LoVo (cell line): Measurements from ENCODE around the gene SPG7.

ENCODE experiments used
- DNase-seq: peaks from one replicate; pipeline ENCODE4 v3.0.0-alpha.2; 2016; ENCODE audit warnings: low spot score

The SPG7 gene

DNA sequence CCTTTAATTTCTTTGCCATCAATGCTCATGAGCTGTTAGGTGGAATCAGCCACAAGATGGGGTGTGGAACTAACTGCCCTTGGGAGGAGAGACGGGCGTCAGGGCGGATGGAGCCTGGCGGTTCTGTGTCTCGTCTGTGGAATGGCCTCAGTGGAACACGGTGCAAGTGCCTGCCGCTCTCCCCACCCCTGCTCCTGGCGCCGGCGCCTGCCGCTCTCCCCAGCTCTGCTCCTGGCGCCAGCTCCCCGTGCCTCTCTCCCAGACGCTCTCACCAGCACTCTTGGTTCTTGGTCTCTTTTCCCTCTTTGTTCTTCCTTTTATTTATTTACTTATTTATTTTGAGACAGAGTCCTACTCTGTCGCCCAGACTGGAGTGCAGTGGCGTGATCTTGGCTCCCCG is 39.1 kb downstream of the SPG7 start:
- DNase-seq, result no peak

DNA sequence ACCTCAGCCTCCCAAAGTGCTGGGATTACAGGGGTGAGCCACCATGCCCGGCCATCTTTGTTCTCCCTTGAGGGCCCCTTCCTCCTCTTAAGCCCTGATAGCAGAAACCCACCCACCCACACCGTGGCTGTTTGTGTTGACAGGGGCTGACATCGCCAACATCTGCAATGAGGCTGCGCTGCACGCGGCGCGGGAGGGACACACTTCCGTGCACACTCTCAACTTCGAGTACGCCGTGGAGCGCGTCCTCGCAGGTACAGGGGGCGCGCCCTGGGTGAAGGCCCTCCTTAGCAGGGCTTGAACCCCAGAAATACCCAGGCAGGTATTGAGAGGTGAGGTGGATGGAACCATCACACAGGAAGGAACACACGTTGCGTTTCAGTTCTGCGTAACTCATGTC is 39.7 kb downstream of the SPG7 start:
- no peak for DNase-seq

DNA sequence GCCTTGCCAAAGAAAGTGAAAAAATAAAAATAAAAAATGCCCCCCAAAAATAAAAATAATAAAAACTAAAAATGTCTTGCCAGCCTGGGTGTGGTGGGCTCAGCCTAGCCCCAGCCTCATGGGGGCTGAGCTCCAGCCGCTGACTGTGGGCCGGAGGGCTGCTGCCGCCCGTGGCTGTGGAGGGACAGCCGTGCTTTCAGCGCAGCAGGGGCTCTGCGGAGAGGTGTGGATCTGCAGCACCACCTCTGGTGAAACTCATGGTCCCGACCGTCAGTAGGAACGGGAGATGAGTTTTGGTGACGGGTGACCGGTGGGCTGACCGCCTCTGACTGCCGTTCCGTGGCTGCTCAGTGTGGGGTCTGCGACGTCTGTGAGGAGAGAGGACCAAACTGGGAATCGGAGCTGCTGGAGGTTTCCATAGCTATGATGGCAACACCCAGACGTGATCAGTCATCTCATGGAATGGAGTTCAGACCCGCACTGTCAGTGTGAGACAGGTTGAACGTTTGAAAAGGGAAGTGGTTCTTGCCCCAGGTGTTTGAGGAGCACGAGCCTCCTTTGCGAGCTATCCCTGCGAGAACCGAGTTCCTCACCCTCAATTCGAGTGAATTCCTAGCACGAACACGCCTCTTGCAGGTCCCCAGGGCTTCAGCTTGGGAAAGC is 40.3 kb downstream of the SPG7 start:
- DNase-seq, result no peak

DNA sequence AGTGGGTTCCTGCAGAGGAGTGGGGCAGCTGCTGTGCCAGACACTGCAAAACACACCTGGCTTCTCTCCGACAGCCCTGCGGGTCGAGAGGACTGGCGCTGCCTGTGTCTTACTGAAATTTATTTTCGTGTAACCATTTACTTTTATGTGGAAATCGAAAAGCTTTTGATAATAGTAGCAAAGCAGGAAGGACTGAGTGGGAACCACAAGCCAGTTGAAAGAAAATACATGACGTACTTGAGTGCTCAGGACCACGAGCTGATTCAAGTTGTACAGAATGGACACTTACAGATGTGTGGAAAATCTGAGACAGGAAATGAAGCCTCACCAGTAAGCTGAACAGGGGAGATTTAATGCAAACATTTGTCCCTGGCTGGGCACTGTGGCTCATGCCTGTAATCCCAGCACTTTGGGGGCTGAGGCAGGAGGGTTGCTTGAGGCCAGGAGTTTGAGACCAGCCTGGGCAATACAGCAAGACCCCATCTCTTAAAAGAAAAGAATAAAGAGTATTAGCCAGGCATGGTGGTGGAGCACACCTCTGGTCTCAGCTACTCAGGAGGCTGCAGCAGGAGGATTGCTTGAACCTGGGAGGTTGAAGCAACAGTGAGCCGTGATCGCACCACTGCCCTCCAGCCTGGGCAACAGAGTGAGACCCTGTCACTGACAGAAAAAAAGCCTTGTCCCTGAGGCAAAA is 41.0 kb downstream of the SPG7 start:
- no peak for DNase-seq

DNA sequence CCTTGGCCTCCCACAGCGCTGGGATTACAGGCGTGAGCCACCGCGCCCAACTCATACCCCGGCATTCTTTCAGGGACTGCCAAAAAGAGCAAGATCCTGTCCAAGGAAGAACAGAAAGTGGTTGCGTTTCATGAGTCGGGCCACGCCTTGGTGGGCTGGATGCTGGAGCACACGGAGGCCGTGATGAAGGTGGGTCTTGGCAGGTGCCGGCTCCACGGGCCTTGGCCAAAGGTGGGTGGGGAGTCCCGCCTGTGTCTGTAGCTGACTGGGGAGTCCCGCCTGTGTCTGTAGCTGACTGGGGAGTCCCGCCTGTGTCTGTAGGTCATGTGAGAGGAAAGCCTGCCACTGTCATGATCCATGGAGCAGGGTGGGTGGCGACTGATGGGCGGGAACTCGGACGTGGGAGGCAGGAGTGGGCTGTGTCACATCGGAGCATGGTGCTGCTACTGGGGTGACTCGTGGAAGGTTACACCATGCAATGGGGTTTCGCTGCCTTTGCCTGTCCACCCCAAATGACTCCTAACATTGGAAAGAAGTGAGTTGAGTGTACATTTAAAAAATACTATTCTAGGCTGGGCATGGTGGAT is 42.3 kb downstream of the SPG7 start:
- DNase-seq, result no peak

DNA sequence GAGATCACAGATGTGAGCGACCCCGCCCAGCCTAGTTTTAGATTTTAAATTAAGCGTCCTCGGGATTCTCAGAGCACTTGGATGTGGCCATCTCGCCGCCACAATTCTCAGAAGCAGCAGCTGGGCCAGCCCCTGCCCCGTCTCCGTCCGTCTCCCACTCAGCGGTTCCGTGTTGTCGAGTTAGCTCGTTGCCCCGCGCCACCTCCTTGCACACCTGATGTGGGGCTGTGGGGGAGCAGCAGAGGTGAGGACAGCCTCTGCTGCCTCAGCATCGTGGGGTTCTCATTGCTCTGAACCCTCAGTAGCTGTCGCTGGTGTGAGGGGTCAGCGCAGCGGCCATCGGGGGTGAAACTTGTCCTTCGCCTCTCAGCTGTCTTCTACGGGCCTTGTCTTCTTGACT is 44.1 kb downstream of the SPG7 start:
- no peak for DNase-seq

DNA sequence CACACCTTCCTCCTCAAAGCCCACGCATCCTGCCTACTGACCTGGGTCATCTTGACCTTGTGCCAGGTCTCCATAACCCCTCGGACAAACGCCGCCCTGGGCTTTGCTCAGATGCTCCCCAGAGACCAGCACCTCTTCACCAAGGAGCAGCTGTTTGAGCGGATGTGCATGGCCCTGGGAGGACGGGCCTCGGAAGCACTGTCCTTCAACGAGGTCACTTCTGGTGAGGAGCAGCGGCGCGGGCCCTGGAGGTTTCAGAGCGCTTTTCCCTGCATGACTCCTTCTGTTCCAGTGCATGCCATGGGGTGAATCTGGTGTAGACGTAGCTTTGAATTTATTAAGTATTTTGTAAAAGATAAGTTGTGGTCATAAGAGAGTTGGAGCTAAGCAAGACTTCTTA is 44.7 kb downstream of the SPG7 start:
- DNase-seq, result no peak

DNA sequence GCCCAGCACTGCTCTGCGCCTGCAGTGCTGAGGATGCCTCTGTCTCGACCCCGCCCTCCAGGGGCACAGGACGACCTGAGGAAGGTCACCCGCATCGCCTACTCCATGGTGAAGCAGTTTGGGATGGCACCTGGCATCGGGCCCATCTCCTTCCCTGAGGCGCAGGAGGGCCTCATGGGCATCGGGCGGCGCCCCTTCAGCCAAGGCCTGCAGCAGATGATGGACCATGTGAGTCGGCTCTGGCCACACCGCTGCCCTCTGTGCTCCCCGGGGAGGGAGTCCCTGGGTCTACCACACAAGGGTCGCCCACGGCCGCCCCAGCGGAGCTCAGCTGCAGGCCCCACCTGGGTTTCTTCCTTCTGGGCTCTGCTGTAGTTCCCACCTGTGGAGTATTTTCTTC is 45.5 kb downstream of the SPG7 start:
- DNase-seq, result no peak

DNA sequence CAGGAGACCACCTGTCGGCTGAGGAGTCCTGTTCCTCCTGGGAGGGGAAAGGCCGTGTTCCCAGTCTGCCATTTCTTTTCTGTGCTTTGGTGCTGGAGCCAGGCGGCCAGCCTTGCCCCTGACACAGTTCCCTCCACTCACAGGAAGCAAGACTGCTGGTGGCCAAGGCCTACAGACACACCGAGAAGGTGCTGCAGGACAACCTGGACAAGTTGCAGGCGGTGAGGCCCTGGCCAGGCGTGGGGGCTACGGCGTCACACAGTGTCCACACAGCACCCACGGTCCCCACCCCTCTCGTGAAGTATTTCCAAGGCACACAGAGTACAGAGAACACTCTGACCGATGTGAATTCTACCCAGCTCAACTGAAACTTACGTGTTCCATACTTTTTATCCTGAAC is 46.1 kb downstream of the SPG7 start:
- no peak for DNase-seq

DNA sequence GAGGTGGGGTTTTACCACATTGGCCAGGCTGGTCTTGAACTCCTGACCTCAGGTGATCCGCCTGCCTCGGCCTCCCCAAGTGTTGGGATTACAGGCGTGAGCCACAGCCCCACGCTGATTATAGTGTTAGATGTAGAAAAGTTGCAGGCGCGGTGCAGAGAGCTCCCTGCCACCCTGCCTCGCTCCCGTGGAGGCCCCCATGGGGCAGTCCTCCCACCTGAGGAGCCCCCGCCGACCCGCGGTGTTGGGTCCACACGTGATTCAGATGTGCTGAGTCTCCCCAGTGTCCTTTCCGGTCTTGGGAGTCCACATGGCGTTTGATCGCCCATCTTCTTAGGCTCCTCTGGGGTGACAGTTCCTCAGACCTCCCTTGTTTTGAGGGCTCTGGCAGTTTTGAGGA is 47.1 kb downstream of the SPG7 start:
- DNase-seq, result no peak

DNA sequence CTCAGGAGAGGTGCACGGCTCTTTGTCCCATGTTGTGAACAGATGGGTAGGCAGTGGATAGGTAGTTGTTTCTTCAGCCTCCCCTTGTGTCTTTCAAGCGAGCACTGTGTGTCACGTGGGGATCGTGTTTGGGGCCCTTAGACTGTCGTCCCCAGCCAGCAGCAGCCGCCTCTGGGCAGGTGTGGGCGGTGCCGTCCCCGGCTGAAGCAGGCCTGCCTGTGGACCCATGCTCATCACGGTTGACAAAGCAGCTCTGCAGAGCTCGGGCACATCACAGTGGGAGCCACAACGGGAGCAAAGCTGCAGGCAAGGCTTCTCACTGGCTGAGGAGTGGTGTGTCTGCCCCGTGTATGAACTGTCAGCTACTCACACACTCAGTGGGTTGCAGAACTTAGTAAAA is 47.6 kb downstream of the SPG7 start:
- DNase-seq, result no peak

DNA sequence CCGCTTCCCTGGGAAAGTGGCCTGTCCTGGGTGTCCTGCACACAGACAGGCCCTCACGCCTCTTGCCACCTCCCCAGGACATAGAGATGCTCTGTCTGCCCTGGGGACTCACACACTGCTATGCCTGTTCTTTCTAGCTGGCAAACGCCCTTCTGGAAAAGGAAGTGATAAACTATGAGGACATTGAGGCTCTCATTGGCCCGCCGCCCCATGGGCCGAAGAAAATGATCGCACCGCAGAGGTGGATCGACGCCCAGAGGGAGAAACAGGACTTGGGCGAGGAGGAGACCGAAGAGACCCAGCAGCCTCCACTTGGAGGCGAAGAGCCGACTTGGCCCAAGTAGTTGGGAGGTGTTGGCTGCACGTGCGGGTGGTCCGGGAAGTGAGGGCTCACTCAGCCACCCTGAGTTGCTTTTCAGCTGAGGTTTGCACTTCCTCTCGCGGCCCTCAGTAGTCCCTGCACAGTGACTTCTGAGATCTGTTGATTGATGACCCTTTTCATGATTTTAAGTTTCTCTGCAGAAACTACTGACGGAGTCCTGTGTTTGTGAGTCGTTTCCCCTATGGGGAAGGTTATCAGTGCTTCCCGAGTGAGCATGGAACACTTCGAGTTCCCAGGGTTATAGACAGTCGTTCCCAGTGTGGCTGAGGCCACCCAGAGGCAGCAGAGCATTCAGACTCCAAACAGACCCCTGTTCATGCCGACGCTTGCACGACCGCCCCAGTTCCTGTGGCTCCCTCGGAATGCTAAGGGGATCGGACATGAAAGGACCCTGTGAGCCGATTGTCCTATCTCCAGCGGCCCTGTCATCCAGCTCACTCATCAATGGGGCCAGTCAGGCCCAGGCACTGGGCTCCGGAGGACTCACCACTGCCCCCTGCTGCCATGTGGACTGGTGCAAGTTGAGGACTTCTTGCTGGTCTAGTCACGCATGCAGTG is 48.8 kb downstream of the SPG7 start:
- no peak for DNase-seq

DNA sequence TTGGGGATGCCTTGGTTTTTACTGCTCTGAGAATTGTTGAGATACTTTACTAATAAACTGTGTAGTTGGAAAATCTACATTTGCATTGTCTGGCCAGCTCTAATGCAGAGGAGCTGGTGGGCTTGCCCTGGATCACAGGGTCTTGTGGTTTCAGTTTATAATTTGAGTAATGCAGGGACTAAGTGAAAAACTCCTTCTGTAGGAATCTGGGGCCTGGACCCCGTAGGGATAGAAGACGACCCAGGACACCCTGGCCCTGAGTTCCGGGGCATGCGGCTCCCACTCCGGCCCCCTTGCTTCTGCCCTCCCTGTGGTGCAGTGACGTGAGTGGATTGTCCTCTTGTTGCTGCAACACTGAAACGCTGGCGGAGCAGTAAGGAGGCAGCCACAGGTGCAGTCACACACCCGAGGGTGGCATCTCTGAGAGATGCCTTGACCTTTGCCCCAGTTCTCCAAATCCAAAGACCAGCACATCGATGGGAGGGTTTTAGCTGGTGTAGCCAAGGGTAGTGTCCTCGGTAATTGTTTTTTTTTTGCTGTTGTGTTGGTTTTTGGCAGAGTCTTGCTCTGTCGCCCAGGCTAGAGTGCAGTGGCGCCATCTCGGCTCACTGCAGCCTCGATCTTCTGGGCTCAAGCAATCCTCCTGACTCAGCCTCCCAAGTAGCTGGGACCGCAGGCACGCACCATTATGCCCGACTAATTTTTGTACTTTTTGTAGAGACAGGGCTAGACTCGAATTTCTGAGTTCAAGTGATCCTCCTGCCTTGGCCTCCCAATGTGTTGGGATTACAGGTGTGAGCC is 49.7 kb downstream of the SPG7 start:
- DNase-seq, result no peak

DNA sequence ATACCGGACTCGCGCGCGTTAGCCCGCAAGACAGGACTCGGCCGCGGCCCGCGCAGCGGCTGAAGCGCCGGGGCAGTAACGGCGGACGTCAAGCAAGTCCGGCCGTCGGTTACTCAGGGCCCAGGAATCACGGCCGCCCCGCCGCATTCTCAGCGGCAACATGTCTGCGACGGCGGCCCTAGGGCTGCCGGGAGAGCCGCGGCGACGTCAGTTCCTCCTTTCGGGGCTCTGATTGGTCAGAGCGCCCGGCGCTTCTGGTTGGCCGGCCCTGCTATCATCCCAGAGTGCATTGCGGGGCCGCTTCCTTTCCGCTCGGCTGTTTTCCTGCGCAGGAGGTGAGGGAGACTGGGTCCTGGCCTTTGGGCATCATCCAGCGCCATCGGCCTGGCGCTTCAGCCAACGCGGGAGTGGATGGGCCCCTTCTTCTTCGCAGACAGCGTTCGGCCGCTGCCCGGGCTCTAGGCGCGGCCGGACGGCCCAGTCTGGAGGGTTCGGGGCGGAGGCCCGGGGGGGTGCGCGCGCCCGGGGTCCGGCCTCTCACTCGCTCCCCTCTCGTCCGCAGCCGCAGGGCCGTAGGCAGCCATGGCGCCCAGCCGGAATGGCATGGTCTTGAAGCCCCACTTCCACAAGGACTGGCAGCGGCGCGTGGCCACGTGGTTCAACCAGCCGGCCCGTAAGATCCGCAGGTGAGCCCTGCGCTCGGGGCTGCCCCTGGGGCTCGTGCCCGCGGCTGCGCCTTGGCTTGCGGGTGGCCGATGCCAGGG is 52.4 kb downstream of the SPG7 start, which contains the start of gene RPL13:
Gene RPL13, plus strand, starts transcription at position 305 of the 764 bp plus-strand sequence. Its CDS starts 278 bp downstream, at position 583.
- peak; percentile 95 for DNase-seq

DNA sequence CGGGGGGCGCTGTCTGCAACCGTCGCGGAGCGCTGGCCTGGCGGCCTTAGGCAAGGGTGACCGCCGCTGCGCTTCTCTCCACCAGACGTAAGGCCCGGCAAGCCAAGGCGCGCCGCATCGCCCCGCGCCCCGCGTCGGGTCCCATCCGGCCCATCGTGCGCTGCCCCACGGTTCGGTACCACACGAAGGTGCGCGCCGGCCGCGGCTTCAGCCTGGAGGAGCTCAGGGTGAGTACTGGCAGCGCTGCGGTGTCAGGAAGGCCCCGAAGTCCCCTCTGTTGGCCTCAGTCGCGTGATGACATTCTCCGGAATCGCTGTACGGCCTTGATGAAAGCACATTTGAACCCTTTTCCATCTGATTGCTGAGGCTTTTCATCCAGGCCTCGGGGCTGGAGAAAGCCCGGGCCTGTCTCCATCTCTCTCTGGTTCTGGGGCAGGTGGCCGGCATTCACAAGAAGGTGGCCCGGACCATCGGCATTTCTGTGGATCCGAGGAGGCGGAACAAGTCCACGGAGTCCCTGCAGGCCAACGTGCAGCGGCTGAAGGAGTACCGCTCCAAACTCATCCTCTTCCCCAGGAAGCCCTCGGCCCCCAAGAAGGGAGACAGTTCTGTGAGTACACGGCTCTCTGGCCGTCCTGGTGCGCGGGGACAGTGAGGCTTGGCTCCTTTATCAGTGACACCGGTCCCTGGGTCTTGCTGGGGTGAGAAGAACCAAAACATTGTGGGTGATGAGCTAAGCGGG is 53.1 kb downstream of the SPG7 start:
- no peak for DNase-seq

DNA sequence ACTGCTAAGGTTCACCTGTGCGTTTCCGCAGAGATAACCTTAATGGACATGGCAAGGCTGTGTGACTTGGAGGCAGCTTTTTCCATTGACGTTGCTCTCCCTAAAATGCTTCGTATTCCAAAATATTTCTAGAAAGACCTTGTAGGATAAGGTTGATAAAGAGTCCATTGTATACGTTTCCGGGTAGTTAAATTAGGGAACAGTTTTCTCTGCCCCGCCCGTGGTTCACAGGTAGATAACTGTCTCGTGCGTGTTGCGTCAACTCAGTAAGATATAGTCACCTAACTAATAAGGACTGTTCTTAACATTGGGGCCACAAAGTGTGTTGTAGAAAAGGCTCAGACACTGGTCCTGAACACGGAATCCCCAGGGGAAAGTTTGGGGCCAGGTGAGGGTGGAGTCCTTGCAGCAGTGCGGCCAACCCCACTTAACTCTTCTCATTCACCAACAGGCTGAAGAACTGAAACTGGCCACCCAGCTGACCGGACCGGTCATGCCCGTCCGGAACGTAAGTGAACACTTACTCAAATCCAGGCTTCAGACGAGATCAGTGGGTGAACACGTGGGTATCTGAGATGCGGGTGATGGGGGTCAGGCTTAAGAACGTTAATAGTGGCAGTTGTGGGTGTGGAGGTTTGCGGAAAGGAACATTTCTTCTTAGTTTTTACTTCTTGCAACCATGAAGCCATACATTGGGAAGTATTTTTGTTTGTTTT is 53.8 kb downstream of the SPG7 start:
- no peak for DNase-seq

DNA sequence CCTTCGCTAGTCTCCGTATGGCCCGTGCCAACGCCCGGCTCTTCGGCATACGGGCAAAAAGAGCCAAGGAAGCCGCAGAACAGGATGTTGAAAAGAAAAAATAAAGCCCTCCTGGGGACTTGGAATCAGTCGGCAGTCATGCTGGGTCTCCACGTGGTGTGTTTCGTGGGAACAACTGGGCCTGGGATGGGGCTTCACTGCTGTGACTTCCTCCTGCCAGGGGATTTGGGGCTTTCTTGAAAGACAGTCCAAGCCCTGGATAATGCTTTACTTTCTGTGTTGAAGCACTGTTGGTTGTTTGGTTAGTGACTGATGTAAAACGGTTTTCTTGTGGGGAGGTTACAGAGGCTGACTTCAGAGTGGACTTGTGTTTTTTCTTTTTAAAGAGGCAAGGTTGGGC is 54.7 kb downstream of the SPG7 start:
- DNase-seq, result no peak

DNA sequence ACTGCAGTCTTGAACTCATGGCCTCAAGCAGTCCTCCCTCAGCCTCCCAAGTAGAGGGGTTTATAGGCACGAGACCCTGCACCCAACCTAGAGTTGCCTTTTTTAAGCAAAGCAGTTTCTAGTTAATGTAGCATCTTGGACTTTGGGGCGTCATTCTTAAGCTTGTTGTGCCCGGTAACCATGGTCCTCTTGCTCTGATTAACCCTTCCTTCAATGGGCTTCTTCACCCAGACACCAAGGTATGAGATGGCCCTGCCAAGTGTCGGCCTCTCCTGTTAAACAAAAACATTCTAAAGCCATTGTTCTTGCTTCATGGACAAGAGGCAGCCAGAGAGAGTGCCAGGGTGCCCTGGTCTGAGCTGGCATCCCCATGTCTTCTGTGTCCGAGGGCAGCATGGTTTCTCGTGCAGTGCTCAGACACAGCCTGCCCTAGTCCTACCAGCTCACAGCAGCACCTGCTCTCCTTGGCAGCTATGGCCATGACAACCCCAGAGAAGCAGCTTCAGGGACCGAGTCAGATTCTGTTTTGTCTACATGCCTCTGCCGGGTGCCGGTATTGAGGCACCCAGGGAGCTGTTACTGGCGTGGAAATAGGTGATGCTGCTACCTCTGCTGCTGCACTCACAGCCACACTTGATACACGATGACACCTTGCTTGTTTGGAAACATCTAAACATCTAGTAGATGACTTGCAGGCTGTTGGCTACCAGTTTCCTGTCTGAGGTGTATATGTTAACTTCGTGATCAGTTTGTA is 55.6 kb downstream of the SPG7 start:
- no peak for DNase-seq
